ENCODE results near the gene STAB2. TPM values are rescaled to one million over a fixed set of nuclear protein-coding genes. Genes with fewer than 3 reads are reported as not detected.

Gene STAB2
- total RNA-seq, 4 donors from 2014 or later: not detected

GRCh38 chr12:103813426-103813825, 226.4 kb downstream of the STAB2 start:
- DNase-seq (no peak), ATAC-seq (no peak)
- in situ Hi-C loops (cut with MboI; ENCODE audit: low sequenced_read_pairs in 4 of 4): no loop called here
- Histone ChIP-seq H3K27ac (no peak overlapping the region), H3K27me3 (no peaks in the 10 kb centered on the region), H3K36me3 (no peaks in the 10 kb centered on the region), H3K9me3 (no peaks in the 10 kb centered on the region), H3K4me1 (peaks cover 4 to 8% of the 10 kb centered on the region in 2 donors), H3K4me3 (no peak overlapping the region)
- intact Hi-C loops (cut with DNase I; ENCODE audit: low total_unique reads): no loop called here
- TF ChIP-seq POLR2A (IDR thresholded peaks at IDR 0.05): no peak

GRCh38 chr12:103813949-103814348, 226.9 kb downstream of the STAB2 start:
- no peaks in the 10 kb centered on the region for H3K36me3 ChIP-seq

GRCh38 chr12:103814436-103814835, 227.4 kb downstream of the STAB2 start:
- Histone ChIP-seq H3K4me3 (no peak overlapping the region), H3K27ac (no peak overlapping the region), H3K4me1 (peaks cover 4 to 13% of the 10 kb centered on the region in 2 donors), H3K9me3 (no peaks in the 10 kb centered on the region), H3K36me3 (no peaks in the 10 kb centered on the region), H3K27me3 (no peaks in the 10 kb centered on the region)
- intact Hi-C loops (cut with DNase I; ENCODE audit: low total_unique reads): no loop called here
- TF ChIP-seq CTCF (IDR thresholded peaks at IDR 0.05 in 4 of 5, conservative IDR thresholded peaks at IDR 0.05 in 1 of 5): no peak
- TF ChIP-seq POLR2A (IDR thresholded peaks at IDR 0.05): no peak
- no peak for ATAC-seq
- in situ Hi-C loops (cut with MboI; ENCODE audit: low sequenced_read_pairs in 4 of 4): no loop called here
- no peak for DNase-seq

More at GRCh38 chr12:103813949-103814348, 226.9 kb downstream of the STAB2 start:
- DNase-seq: no peak
- TF ChIP-seq CTCF (IDR thresholded peaks at IDR 0.05 in 4 of 5, conservative IDR thresholded peaks at IDR 0.05 in 1 of 5) (no peak), POLR2A (IDR thresholded peaks at IDR 0.05) (no peak)
- in situ Hi-C loops (cut with MboI; ENCODE audit: low sequenced_read_pairs in 4 of 4): no loop called here
- H3K27me3 ChIP-seq: no peaks in the 10 kb centered on the region
- intact Hi-C loops (cut with DNase I; ENCODE audit: low total_unique reads): no loop called here
- no peak overlapping the region for H3K4me3 ChIP-seq
- H3K27ac ChIP-seq: no peak overlapping the region
- no peaks in the 10 kb centered on the region for H3K9me3 ChIP-seq
- ATAC-seq: peak; percentile 41 to 53
- peaks cover 4 to 9% of the 10 kb centered on the region in 2 donors for H3K4me1 ChIP-seq

Other genes starting within 250 kb of the STAB2 start
- not detected for gene C12orf42, start 91.3 kb upstream of the STAB2 start, total RNA-seq

All from gastrocnemius medialis (tissue), 4 donors.